Common myeloid progenitor, CD34-positive (primary cell): ENCODE results near the gene S100B.
"Not testable (repeated sequence)": the region's sequence is repeated elsewhere in the genome, so short reads cannot be mapped to it uniquely, and the experiment has no call there.

Experiments used
- CTCF ChIA-PET: fragments of 350-600 bp; sonication (Branson Sonifier 250); formaldehyde crosslinking; loops from one replicate; lab custom pipeline; 2021; ENCODE audit warnings: antibody characterized with exemption; lab: Charles Lee
- POLR2A ChIA-PET: fragments of 350-600 bp; sonication (Branson Sonifier 250); formaldehyde crosslinking; loops from one replicate; lab custom pipeline; 2021; ENCODE audit warnings: antibody characterized with exemption; lab: Charles Lee
- DNase-seq, 3 donors: peaks; one replicate each; pipeline versions ENCODE4 v3.0.0 to v3.0.0-alpha.2; 2013
- H3K27ac ChIP-seq, 2 experiments: 1 replicate in 1 of 2; 2 replicates in 1 of 2; pipeline ENCODE4 v1.7.0; 2013; ENCODE audit warnings: inconsistent platforms in 2 of 2, low read length in 2 of 2, mild to moderate bottlenecking in 2 of 2, low read depth in 1 of 2, moderate library complexity in 1 of 2; ENCODE audit not compliant: severe bottlenecking in 2 of 2, insufficient read depth in 1 of 2, poor library complexity in 1 of 2
- H3K27me3 ChIP-seq, 5 experiments: replicated peaks in 2 of 5; 1 replicate in 3 of 5; 2 replicates in 2 of 5; pipeline versions ENCODE4 v1.6.1 to v1.7.0; 2013; ENCODE audit warnings: low read length in 4 of 5, mild to moderate bottlenecking in 2 of 5, moderate library complexity in 2 of 5, inconsistent platforms in 1 of 5; ENCODE audit not compliant: insufficient read depth in 5 of 5, control insufficient read depth in 4 of 5
- H3K36me3 ChIP-seq, 4 experiments: 1 replicate in 2 of 4; 2 replicates in 2 of 4; pipeline versions ENCODE4 v1.6.1 to v1.7.0; 2013; ENCODE audit warnings: low read length in 3 of 4, control low read depth in 1 of 4, mild to moderate bottlenecking in 1 of 4; ENCODE audit not compliant: control insufficient read depth in 4 of 4, insufficient read depth in 4 of 4
- H3K4me1 ChIP-seq, 4 experiments: 1 replicate in 3 of 4; 2 replicates in 1 of 4; pipeline versions ENCODE4 v1.6.1 to v1.7.1; 2013; ENCODE audit warnings: low read length in 3 of 4, mild to moderate bottlenecking in 3 of 4, control low read depth in 1 of 4, inconsistent platforms in 1 of 4, moderate library complexity in 1 of 4; ENCODE audit not compliant: control insufficient read depth in 4 of 4, insufficient read depth in 4 of 4; ENCODE audit errors: control extremely low read depth in 1 of 4
- H3K4me3 ChIP-seq, 7 experiments: 1 replicate in 4 of 7; 2 replicates in 3 of 7; pipeline versions ENCODE4 v1.5.1 to v1.7.0; 2013; ENCODE audit warnings: mild to moderate bottlenecking in 7 of 7, low read length in 6 of 7, moderate library complexity in 6 of 7, inconsistent platforms in 2 of 7, low read depth in 2 of 7, control low read depth in 1 of 7; ENCODE audit not compliant: insufficient read depth in 4 of 7, control insufficient read depth in 1 of 7; ENCODE audit errors: extremely low read depth in 1 of 7
- H3K9me3 ChIP-seq, 5 experiments: 1 replicate in 4 of 5; 2 replicates in 1 of 5; pipeline versions ENCODE4 v1.6.1 to v1.7.1; 2013; ENCODE audit warnings: low read length in 4 of 5, mild to moderate bottlenecking in 2 of 5, inconsistent platforms in 1 of 5, low read depth in 1 of 5, moderate library complexity in 1 of 5; ENCODE audit not compliant: control insufficient read depth in 4 of 5, insufficient read depth in 2 of 5; ENCODE audit errors: control extremely low read depth in 1 of 5
- WGBS: methylation state at CpG from one replicate; pipeline ENCODE4 v1.1.5; 2013; ENCODE audit not compliant: insufficient coverage; 5-methylcytosine and 5-hydroxymethylcytosine counted together

The S100B gene

GRCh38 chr21:46577786-46578185 is 27.1 kb downstream of the S100B start:
- H3K4me1 ChIP-seq, H3K4me3 ChIP-seq, H3K27ac ChIP-seq, H3K27me3 ChIP-seq, POLR2A ChIA-PET, DNase-seq: not testable (repeated sequence)
- 100% methylated on average over 3 of the region's 5 CpGs for WGBS
- Histone ChIP-seq H3K36me3 (peaks cover under 1 to 22% (median 4%) of the 10 kb centered on the region in 4 experiments), H3K9me3 (peaks cover 0 to 46% (median 7%) of the 10 kb centered on the region in 5 experiments)
- CTCF ChIA-PET: interaction anchor here (0.7 to 1.8 kb wide), 2 partner anchors 9 to 10 kb away, joined by 3 to 5 read pairs; no protein-coding TSS in a partner anchor

- peaks cover 11 to 44% (median 23%) of the 10 kb centered on the region in 4 experiments for H3K36me3 ChIP-seq
- H3K9me3 ChIP-seq: peaks cover 0 to 25% (median 8%) of the 10 kb centered on the region in 5 experiments
- no peaks in the 10 kb centered on the region for H3K4me1 ChIP-seq
- no peak overlapping the region for H3K27ac ChIP-seq
- no peak overlapping the region for H3K4me3 ChIP-seq
- no peaks in the 10 kb centered on the region for H3K27me3 ChIP-seq
- no CpG with 5 or more reads among the region's 1 CpG for whole genome bisulfite sequencing
- no peak for DNase-seq
- POLR2A ChIA-PET: no interaction called here
- CTCF ChIA-PET: interaction anchor here (1.0 to 2.4 kb wide), 2 partner anchors 13 to 29 kb away, joined by 3 to 8 read pairs; no protein-coding TSS in a partner anchor
Measured at GRCh38 chr21:46572850-46573249, 32.0 kb downstream of the S100B start.

GRCh38 chr21:46570631-46571030 is 34.3 kb downstream of the S100B start:
- Histone ChIP-seq H3K4me3 (no peak overlapping the region), H3K27ac (no peak overlapping the region), H3K36me3 (peaks cover 13 to 66% (median 39%) of the 10 kb centered on the region in 4 experiments), H3K9me3 (peaks cover 0 to 21% (median 8%) of the 10 kb centered on the region in 5 experiments), H3K4me1 (no peaks in the 10 kb centered on the region), H3K27me3 (no peaks in the 10 kb centered on the region)
- ChIA-PET CTCF (interaction anchor here (2.4 kb wide), 1 partner anchor 11 kb away, joined by 8 read pairs; no protein-coding TSS in a partner anchor), POLR2A (interaction anchor here (0.6 kb wide), 1 partner anchor 102 kb away, joined by 3 read pairs; no protein-coding TSS in a partner anchor)
- DNase-seq: no peak

- ChIA-PET CTCF (no interaction called here), POLR2A (interaction anchor here (0.6 kb wide), 1 partner anchor 102 kb away, joined by 3 read pairs; no protein-coding TSS in a partner anchor)
- Histone ChIP-seq H3K27ac (no peak overlapping the region), H3K27me3 (no peaks in the 10 kb centered on the region), H3K9me3 (peaks cover 0 to 21% (median 8%) of the 10 kb centered on the region in 5 experiments), H3K4me1 (no peaks in the 10 kb centered on the region), H3K4me3 (no peak overlapping the region), H3K36me3 (peaks cover 13 to 71% (median 44%) of the 10 kb centered on the region in 4 experiments)
- WGBS: 86% methylated on average over 1 of the region's 2 CpGs
- DNase-seq: no peak
Measured at GRCh38 chr21:46570119-46570518, 34.8 kb downstream of the S100B start.

GRCh38 chr21:46569081-46569480 is 35.8 kb downstream of the S100B start:
- peaks cover 0 to 21% (median 8%) of the 10 kb centered on the region in 5 experiments for H3K9me3 ChIP-seq
- H3K27me3 ChIP-seq: no peaks in the 10 kb centered on the region
- no peaks in the 10 kb centered on the region for H3K4me1 ChIP-seq
- WGBS: no CpG with 5 or more reads among the region's 1 CpG
- CTCF ChIA-PET: interaction anchor here (0.6 to 1.5 kb wide), 2 partner anchors 9 to 68 kb away, joined by 3 read pairs; no protein-coding TSS in a partner anchor
- POLR2A ChIA-PET: interaction anchor here (0.5 kb wide), 1 partner anchor 65 kb away, joined by 3 read pairs; no protein-coding TSS in a partner anchor
- DNase-seq: no peak
- no peak overlapping the region for H3K4me3 ChIP-seq
- H3K27ac ChIP-seq: no peak overlapping the region
- H3K36me3 ChIP-seq: peaks cover 13 to 81% (median 53%) of the 10 kb centered on the region in 4 experiments

- H3K27ac ChIP-seq: no peak overlapping the region
- ChIA-PET CTCF (interaction anchor here (1.5 kb wide), 1 partner anchor 69 kb away, joined by 3 read pairs; no protein-coding TSS in a partner anchor), POLR2A (interaction anchor here (0.5 kb wide), 1 partner anchor 66 kb away, joined by 3 read pairs; no protein-coding TSS in a partner anchor)
- no peaks in the 10 kb centered on the region for H3K27me3 ChIP-seq
- peaks cover 0 to 21% (median 8%) of the 10 kb centered on the region in 5 experiments for H3K9me3 ChIP-seq
- H3K36me3 ChIP-seq: peaks cover 13 to 86% (median 57%) of the 10 kb centered on the region in 4 experiments
- 100% methylated on average over 3 of the region's 4 CpGs for WGBS
- no peaks in the 10 kb centered on the region for H3K4me1 ChIP-seq
- no peak overlapping the region for H3K4me3 ChIP-seq
- no peak for DNase-seq
Measured at GRCh38 chr21:46568562-46568961, 36.3 kb downstream of the S100B start.

GRCh38 chr21:46567348-46567747 is 37.5 kb downstream of the S100B start:
- H3K4me3 ChIP-seq: no peak overlapping the region
- H3K27ac ChIP-seq: no peak overlapping the region
- CTCF ChIA-PET: interaction anchor here (0.7 to 0.8 kb wide), 2 partner anchors 11 to 68 kb away, joined by 3 to 5 read pairs; partner anchors contain the start of gene PRMT2
- POLR2A ChIA-PET: no interaction called here
- H3K27me3 ChIP-seq: no peaks in the 10 kb centered on the region
- H3K9me3 ChIP-seq: peaks cover 0 to 10% (median 4%) of the 10 kb centered on the region in 5 experiments
- DNase-seq: no peak
- H3K4me1 ChIP-seq: no peaks in the 10 kb centered on the region
- 96% methylated on average over 12 of the region's 15 CpGs for WGBS
- H3K36me3 ChIP-seq: peaks cover 11 to 87% (median 63%) of the 10 kb centered on the region in 4 experiments
